Heart right ventricle (tissue), 16 donors: ENCODE results near the gene CTSA. TPM values are rescaled to one million over a fixed set of nuclear protein-coding genes. Genes with fewer than 3 reads are reported as not detected.

Experiments used
- ATAC-seq, 8 donors: fragments of 200-7000 bp; cut with Tn5 transposase; one replicate each; pipeline ENCODE4 v1.9.1; 2020; ENCODE audit warnings: mild to moderate bottlenecking in 8 of 8, moderate library complexity in 8 of 8, moderate number of reproducible peaks in 1 of 8
- DNase-seq, 2 donors: peaks; one replicate each; pipeline ENCODE4 v3.0.0-alpha.2; 2020
- H3K27ac ChIP-seq, 10 donors: fragments of 200-600 bp; sonication (generic) in 2 of 10; one replicate each; pipeline versions ENCODE4 v1.5.0 to v1.8.0; 2020 to 2022; ENCODE audit warnings: mild to moderate bottlenecking in 3 of 10
- H3K27me3 ChIP-seq, 7 donors: fragments of 200-600 bp; one replicate each; pipeline ENCODE4 v1.8.0; 2021 to 2022; ENCODE audit warnings: mild to moderate bottlenecking in 2 of 7
- H3K36me3 ChIP-seq, 9 donors: fragments of 200-600 bp; sonication (generic) in 1 of 9; one replicate each; pipeline versions ENCODE4 v1.5.0 to v1.8.0; 2020 to 2022; ENCODE audit warnings: mild to moderate bottlenecking in 2 of 9
- H3K4me1 ChIP-seq, 9 donors: fragments of 200-600 bp; sonication (generic) in 1 of 9; one replicate each; pipeline versions ENCODE4 v1.5.0 to v1.8.0; 2020 to 2022; ENCODE audit warnings: mild to moderate bottlenecking in 4 of 9
- H3K4me3 ChIP-seq, 10 donors: fragments of 200-600 bp; sonication (generic) in 2 of 10; one replicate each; pipeline versions ENCODE4 v1.5.0 to v1.8.0; 2020 to 2022; ENCODE audit warnings: mild to moderate bottlenecking in 7 of 10, moderate library complexity in 2 of 10
- H3K9me3 ChIP-seq, 11 donors: fragments of 200-600 bp in 10 of 11; sonication (generic) in 2 of 11; one replicate each; pipeline versions ENCODE4 v1.5.0 to v1.8.0; 2013 to 2022; ENCODE audit warnings: mild to moderate bottlenecking in 2 of 11, control low read depth in 1 of 11, moderate library complexity in 1 of 11
- CTCF ChIP-seq, 9 donors: fragments of 200-600 bp; sonication (generic) in 2 of 9; IDR thresholded peaks; one replicate each; pipeline versions ENCODE4 v1.5.0 to v1.8.0; 2021 to 2022; ENCODE audit warnings: antibody characterized with exemption in 9 of 9, mild to moderate bottlenecking in 5 of 9, moderate library complexity in 1 of 9
- WGBS, 2 donors: extraction: QIAGEN DNeasy Blood & Tissue Kit; methylation state at CpG; one replicate each; pipeline ENCODE4 v1.1.7; 2013; ENCODE audit warnings: inconsistent platforms in 1 of 2; 5-methylcytosine and 5-hydroxymethylcytosine counted together
- intact Hi-C, 10 donors: fragments of 100-400 bp; cut with DNase I; formaldehyde crosslinking; loops; one replicate each; pipeline versions ENCODE4 v1.11.1 to v1.14.2; 2022
- polyA plus RNA-seq, 2 donors: library from polyadenylated mRNA; stranded (reverse); fragments of 200-250 nt; gene quantifications; one replicate each; pipeline ENCODE4 v1.2.3, GENCODE V29; 2013
- total RNA-seq, 10 donors: library from RNA; stranded (reverse); fragmentation: NEBNext Ultra II Directional in 3 of 10; extraction: Animal tissue kit (Norgen Biotek cat#: 25700) in 3 of 10; gene quantifications; one replicate each; pipeline versions ENCODE4 v1.2.1 to v1.2.4, GENCODE V29; 2021 to 2023
- donor health status: Arrhythmogenic right ventricular cardiomyopathy.
- donor health status: ischemic (EF 13 %, LVEDD 7.1; RV severe dilation, severe dysfunction).
- donor health status: healthy with polysubstance abuse.
- donor health status: DM: no; HTN: yes; CAD: no.
- donor health status: DM: no; HTN: no; CAD: no.
- donor health status: ischemic (EF 25% LVEDD 6.9; RV normal size, moderate dysfunction).
- donor health status: ischemic (EF 25% LVEDD 5.7; RV mildly dilated, moderate dysfunction).
- donor health status: healthy.
- donor health status: DM: yes; HTN: yes; CAD: no.
- donor health status: Ischemic cardiomyopathy.
- donor health status: ischemic (EF 35%, LVEDD 5.7; RV mildly dilated, moderate dysfunction).
- donor health status: nonischemic (EF 11% LVEDD 7.7; RV severe dilation, severe dysfunction).
- donor health status: DM: yes; HTN: yes; CAD: no.
- donor health status: PGD.
- donor health status: ischemic (EF 29% LVEDD 5.4; RV normal size, mild dysfunction).
- donor health status: nonischemic (EF 23%, LVEDD 6.1; RV moderate dilation, normal function).

CTSA gene
- total and polyA plus RNA-seq, 12 donors: 75.1 to 173 (median 102) TPM

DNA sequence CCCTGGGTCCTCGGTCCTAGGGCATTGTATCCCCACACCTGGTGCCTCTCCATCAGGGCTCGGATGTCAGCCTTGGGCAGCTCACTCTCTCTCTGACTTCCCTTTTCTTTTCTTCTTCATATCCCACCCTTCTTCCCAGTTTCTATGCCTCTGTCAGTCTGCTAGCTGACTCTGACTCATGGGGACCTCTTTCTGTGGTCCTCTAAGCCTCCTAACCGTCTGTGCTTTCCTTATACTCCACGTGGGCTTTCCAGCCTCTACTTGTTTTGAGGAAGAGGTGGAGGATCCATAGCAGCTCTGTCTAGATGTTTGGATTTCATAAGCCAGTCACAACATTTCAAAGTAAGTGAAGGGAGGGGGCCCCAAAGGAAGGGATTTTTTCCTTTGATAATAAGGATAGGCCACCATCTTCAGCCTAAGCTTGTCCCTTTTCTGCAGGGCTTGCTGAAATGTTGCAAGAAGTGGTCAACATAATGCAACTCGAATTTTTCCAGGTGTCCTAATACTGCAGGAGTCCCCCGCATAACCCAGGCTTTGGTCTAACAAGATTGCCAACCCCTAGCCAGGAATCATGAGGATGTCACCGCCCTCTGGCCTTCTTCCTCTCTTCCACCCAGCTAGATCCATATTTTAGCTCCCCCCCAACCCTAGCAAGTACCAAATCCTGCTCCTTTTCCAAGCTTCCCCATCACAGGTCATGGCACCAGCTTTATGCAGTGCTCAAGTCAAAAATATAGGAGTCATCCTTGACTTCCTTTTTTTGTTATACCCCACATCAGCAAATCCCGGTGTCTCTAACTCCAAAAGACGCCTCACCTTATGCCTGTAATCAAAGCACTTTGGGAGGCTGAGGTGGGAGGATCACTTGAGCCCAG, 29.6 kb downstream of the CTSA start:
- Histone ChIP-seq H3K27me3 (no peaks in the 10 kb centered on the region), H3K27ac (peak overlapping the region; percentile 54 to 86 (median 79)), H3K36me3 (no peaks in the 10 kb centered on the region), H3K9me3 (no peaks in the 10 kb centered on the region), H3K4me1 (peaks cover 5 to 87% (median 69%) of the 10 kb centered on the region in 9 donors), H3K4me3 (peak overlapping the region in 2 of 10 donors; percentile 4 to 18)
- intact Hi-C loops: no loop called here
- TF ChIP-seq CTCF (IDR thresholded peaks at IDR 0.05): no peak
- no peak for DNase-seq
- 71 to 75% methylated on average over 9 of the region's 9 CpGs for WGBS, 2 donors
- ATAC-seq: no peak

GRCh38 chr20:45921337-45922189, 30.4 kb downstream of the CTSA start:
- peak overlapping the region in 5 of 10 donors; percentile 46 to 85 (median 81) for H3K27ac ChIP-seq
- H3K9me3 ChIP-seq: no peaks in the 10 kb centered on the region
- intact Hi-C loops: no loop called here
- no peaks in the 10 kb centered on the region for H3K36me3 ChIP-seq
- ATAC-seq: no peak
- no peaks in the 10 kb centered on the region for H3K27me3 ChIP-seq
- WGBS, 2 donors: 89 to 90% methylated on average over 11 of the region's 11 CpGs
- no peak for TF ChIP-seq CTCF (IDR thresholded peaks at IDR 0.05)
- no peak overlapping the region for H3K4me3 ChIP-seq
- H3K4me1 ChIP-seq: peaks cover 5 to 89% (median 69%) of the 10 kb centered on the region in 9 donors
- no peak for DNase-seq

GRCh38 chr20:45924391-45925261, 33.5 kb downstream of the CTSA start:
- Histone ChIP-seq H3K9me3 (no peaks in the 10 kb centered on the region), H3K4me3 (no peak overlapping the region), H3K27ac (peak overlapping the region; percentile 8 to 77 (median 73)), H3K4me1 (peaks cover 5 to 60% (median 47%) of the 10 kb centered on the region in 9 donors), H3K36me3 (no peaks in the 10 kb centered on the region), H3K27me3 (no peaks in the 10 kb centered on the region)
- TF ChIP-seq CTCF (IDR thresholded peaks at IDR 0.05): no peak
- whole genome bisulfite sequencing, 2 donors: 51 to 56% methylated on average over 21 of the region's 21 CpGs
- peak in 1 of 2 donors; percentile 57 for DNase-seq
- ATAC-seq: peak; percentile 36 to 65 (median 57)
- intact Hi-C loops: no loop called here
